Liver (tissue), 9 donors: ENCODE data around the gene TRAPPC3L. TPM values are rescaled to one million over a fixed set of nuclear protein-coding genes. Genes with fewer than 3 reads are reported as not detected.

Experiments
- DNase-seq: peaks from one replicate; pipeline ENCODE4 v3.0.0-alpha.2; 2017; ENCODE audit warnings: low spot score
- H3K27ac ChIP-seq, 2 donors: one replicate each; pipeline ENCODE4 v1.7.0; 2013; ENCODE audit warnings: inconsistent platforms in 2 of 2, low read length in 2 of 2, control low read depth in 1 of 2, low read depth in 1 of 2, mild to moderate bottlenecking in 1 of 2
- H3K27me3 ChIP-seq, 4 donors: one replicate each; pipeline versions ENCODE4 v1.6.1 to v1.7.0; 2013; ENCODE audit warnings: low read length in 3 of 4, inconsistent platforms in 1 of 4, mild to moderate bottlenecking in 1 of 4, moderate library complexity in 1 of 4; ENCODE audit not compliant: control insufficient read depth in 4 of 4, insufficient read depth in 4 of 4
- H3K36me3 ChIP-seq, 4 donors: one replicate each; pipeline versions ENCODE4 v1.6.1 to v1.7.0; 2013; ENCODE audit warnings: low read length in 3 of 4, mild to moderate bottlenecking in 3 of 4, low read depth in 1 of 4, moderate library complexity in 1 of 4; ENCODE audit not compliant: control insufficient read depth in 4 of 4, insufficient read depth in 3 of 4
- H3K4me1 ChIP-seq, 4 donors: one replicate each; pipeline versions ENCODE4 v1.6.1 to v1.7.0; 2013; ENCODE audit warnings: low read length in 3 of 4, mild to moderate bottlenecking in 3 of 4, moderate library complexity in 1 of 4; ENCODE audit not compliant: control insufficient read depth in 4 of 4, insufficient read depth in 4 of 4
- H3K4me3 ChIP-seq, 3 donors: one replicate each; pipeline versions ENCODE4 v1.6.1 to v1.7.0; 2013; ENCODE audit warnings: low read length in 3 of 3, control low read depth in 1 of 3, low read depth in 1 of 3, mild to moderate bottlenecking in 1 of 3
- H3K9ac ChIP-seq, 2 donors: one replicate each; pipeline ENCODE4 v1.7.0; 2013; ENCODE audit warnings: low read length in 2 of 2, mild to moderate bottlenecking in 2 of 2, moderate library complexity in 2 of 2, control low read depth in 1 of 2, low read depth in 1 of 2
- H3K9me3 ChIP-seq, 4 donors: one replicate each; pipeline versions ENCODE4 v1.6.1 to v1.7.0; 2013; ENCODE audit warnings: low read length in 3 of 4; ENCODE audit not compliant: control insufficient read depth in 4 of 4
- ATF3 ChIP-seq: IDR thresholded peaks from 2 replicates; pipeline ENCODE4 v1.6.1; 2016; ENCODE audit warnings: antibody characterized with exemption
- CTCF ChIP-seq: fragments of 150-350 bp; IDR thresholded peaks from 2 replicates; pipeline ENCODE4 v1.5.1; 2017; ENCODE audit warnings: improper control_type of control experiment, low read depth, low read length; ENCODE audit not compliant: missing input control
- EGR1 ChIP-seq, 2 donors: IDR thresholded peaks; 2 replicates each; pipeline ENCODE4 v1.6.1; 2016 to 2018; ENCODE audit warnings: antibody characterized with exemption in 2 of 2, low read depth in 2 of 2
- FOXA1 ChIP-seq: IDR thresholded peaks from 2 replicates; pipeline ENCODE4 v1.6.1; 2016; ENCODE audit warnings: antibody characterized with exemption
- FOXA2 ChIP-seq: IDR thresholded peaks from 2 replicates; pipeline ENCODE4 v1.6.1; 2016; ENCODE audit warnings: antibody characterized with exemption
- GABPA ChIP-seq, 2 donors: IDR thresholded peaks in 1 of 2; conservative IDR thresholded peaks in 1 of 2; 2 replicates each; pipeline ENCODE4 v1.6.1; 2016; ENCODE audit warnings: antibody characterized with exemption in 2 of 2, mild to moderate bottlenecking in 1 of 2, moderate library complexity in 1 of 2
- HNF4A ChIP-seq, 2 donors: conservative IDR thresholded peaks; 2 replicates each; pipeline ENCODE4 v1.6.1; 2016; ENCODE audit warnings: antibody characterized with exemption in 2 of 2, mild to moderate bottlenecking in 2 of 2
- HNF4G ChIP-seq: IDR thresholded peaks from 2 replicates; pipeline ENCODE4 v1.6.1; 2016; ENCODE audit warnings: antibody characterized with exemption
- JUND ChIP-seq, 2 donors: IDR thresholded peaks; 2 replicates each; pipeline ENCODE4 v1.6.1; 2016; ENCODE audit warnings: antibody characterized with exemption in 2 of 2
- MAX ChIP-seq: IDR thresholded peaks from 2 replicates; pipeline ENCODE4 v1.6.1; 2016; ENCODE audit warnings: antibody characterized with exemption
- NR2F2 ChIP-seq: IDR thresholded peaks from 2 replicates; pipeline ENCODE4 v1.6.1; 2016; ENCODE audit warnings: antibody characterized with exemption
- RAD21 ChIP-seq, 2 donors: IDR thresholded peaks; 2 replicates each; pipeline ENCODE4 v1.6.1; 2016; ENCODE audit warnings: antibody characterized with exemption in 2 of 2, mild to moderate bottlenecking in 2 of 2
- REST ChIP-seq: IDR thresholded peaks from 2 replicates; pipeline ENCODE4 v1.6.1; 2016; ENCODE audit warnings: antibody characterized with exemption, mild to moderate bottlenecking
- RXRA ChIP-seq, 2 donors: IDR thresholded peaks; 2 replicates each; pipeline ENCODE4 v1.6.1; 2017 to 2018; ENCODE audit warnings: antibody characterized with exemption in 2 of 2, mild to moderate bottlenecking in 1 of 2
- SP1 ChIP-seq: IDR thresholded peaks from 2 replicates; pipeline ENCODE4 v1.6.1; 2018; ENCODE audit warnings: antibody characterized with exemption, mild to moderate bottlenecking
- TAF1 ChIP-seq: conservative IDR thresholded peaks from 2 replicates; pipeline ENCODE4 v1.6.1; 2016; ENCODE audit warnings: antibody characterized with exemption, mild to moderate bottlenecking
- YY1 ChIP-seq: IDR thresholded peaks from 2 replicates; pipeline ENCODE4 v1.6.1; 2016; ENCODE audit warnings: antibody characterized with exemption, mild to moderate bottlenecking
- ZBTB33 ChIP-seq: IDR thresholded peaks from 2 replicates; pipeline ENCODE4 v1.6.1; 2016; ENCODE audit warnings: antibody characterized with exemption
- WGBS: extraction: QIAGEN DNeasy Blood & Tissue Kit; methylation state at CpG from one replicate; pipeline ENCODE4 v1.1.7; 2013; 5-methylcytosine and 5-hydroxymethylcytosine counted together
- polyA plus RNA-seq, 2 donors: library from polyadenylated mRNA; stranded (reverse) in 1 of 2; unstranded in 1 of 2; fragments of 200-250 nt in 1 of 2; fragments of >200 nt in 1 of 2; fragmentation: Nextera tagmentation in 1 of 2; extraction: Ambion mirVana in 1 of 2; gene quantifications; one replicate each; pipeline versions ENCODE4 v1.2.1 to v1.2.3, GENCODE V29; 2013 to 2015
- total RNA-seq, 2 donors: library from RNA; depleted of rRNA; stranded (reverse); fragments of >200 nt; gene quantifications; one replicate each; pipeline ENCODE4 v1.2.3, GENCODE V29; 2014
- donor health status: healthy.
- donor health status: healthy.
- donor health status: healthy.
- donor health status: healthy.
- donor health status: healthy.

Gene TRAPPC3L
- total and polyA plus RNA-seq, 4 donors: 0.08 to 0.21 (median 0.16) TPM

DNA sequence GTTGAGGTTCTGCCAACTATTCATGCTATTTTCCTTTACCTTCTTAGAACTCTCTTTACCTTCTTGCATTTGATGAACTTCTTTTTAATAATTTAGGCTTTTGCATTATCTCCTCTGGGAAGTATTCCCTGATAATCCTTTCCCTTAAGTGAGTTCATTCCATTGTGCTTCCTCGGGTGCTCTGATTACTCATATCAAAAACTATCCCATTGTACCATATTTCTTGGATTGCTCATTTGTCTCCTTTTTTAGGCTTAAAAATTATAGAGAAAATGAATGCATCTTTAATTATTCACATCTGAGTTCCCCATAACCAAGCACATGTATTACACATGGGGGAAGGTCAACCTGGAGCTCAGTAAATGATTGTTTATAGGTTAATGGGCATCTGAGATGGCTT, 10.6 kb upstream of the TRAPPC3L start:
- peaks cover 0 to 4% (median 0%) of the 10 kb centered on the region in 4 donors for H3K27me3 ChIP-seq
- H3K4me3 ChIP-seq: no peak overlapping the region
- H3K9ac ChIP-seq: no peak overlapping the region
- H3K4me1 ChIP-seq: peaks cover 0 to under 1% (median 0%) of the 10 kb centered on the region in 4 donors
- H3K9me3 ChIP-seq: no peaks in the 10 kb centered on the region
- DNase-seq: no peak
- TF ChIP-seq ZBTB33: no peak
- TF ChIP-seq MAX: no peak
- no peak for TF ChIP-seq ATF3
- TF ChIP-seq SP1: no peak
- no peak for TF ChIP-seq FOXA2
- no peak for TF ChIP-seq RXRA (IDR thresholded peaks at IDR 0.05)
- no peak for TF ChIP-seq YY1
- TF ChIP-seq NR2F2: no peak
- no peak for TF ChIP-seq HNF4G
- no peak for TF ChIP-seq CTCF
- no peak for TF ChIP-seq RAD21 (IDR thresholded peaks at IDR 0.05)
- no peak for TF ChIP-seq HNF4A (conservative IDR thresholded peaks at IDR 0.05)
- TF ChIP-seq REST: no peak
- no peak for TF ChIP-seq EGR1 (IDR thresholded peaks at IDR 0.05; ENCODE audit: low read depth in 2 of 2)
- TF ChIP-seq TAF1: no peak
- no peak for TF ChIP-seq FOXA1
- TF ChIP-seq JUND (IDR thresholded peaks at IDR 0.05): no peak
- TF ChIP-seq GABPA (IDR thresholded peaks at IDR 0.05 in 1 of 2, conservative IDR thresholded peaks at IDR 0.05 in 1 of 2): no peak
- no peaks in the 10 kb centered on the region for H3K36me3 ChIP-seq
- H3K27ac ChIP-seq: no peak overlapping the region
- 82% methylated on average over 1 of the region's 1 CpG for WGBS
